CD4-positive, alpha-beta T cell treated with Interleukin-6 for 4 hours (primary cell): ENCODE results near the gene LGSN.
"Not testable (repeated sequence)": the region's sequence is repeated elsewhere in the genome, so short reads cannot be mapped to it uniquely, and the experiment has no call there.

Experiments
- DNase-seq: peaks from one replicate; pipeline ENCODE4 v3.0.0-alpha.2; 2020; ENCODE audit warnings: mixed read lengths

The LGSN gene

GRCh38 chr6:63303476-63303875, 16.3 kb downstream of the LGSN start:
- no peak for DNase-seq

GRCh38 chr6:63299667-63300066, 20.1 kb downstream of the LGSN start:
- no peak for DNase-seq

GRCh38 chr6:63295553-63296194, 24.1 kb downstream of the LGSN start:
- no peak for DNase-seq

DNA sequence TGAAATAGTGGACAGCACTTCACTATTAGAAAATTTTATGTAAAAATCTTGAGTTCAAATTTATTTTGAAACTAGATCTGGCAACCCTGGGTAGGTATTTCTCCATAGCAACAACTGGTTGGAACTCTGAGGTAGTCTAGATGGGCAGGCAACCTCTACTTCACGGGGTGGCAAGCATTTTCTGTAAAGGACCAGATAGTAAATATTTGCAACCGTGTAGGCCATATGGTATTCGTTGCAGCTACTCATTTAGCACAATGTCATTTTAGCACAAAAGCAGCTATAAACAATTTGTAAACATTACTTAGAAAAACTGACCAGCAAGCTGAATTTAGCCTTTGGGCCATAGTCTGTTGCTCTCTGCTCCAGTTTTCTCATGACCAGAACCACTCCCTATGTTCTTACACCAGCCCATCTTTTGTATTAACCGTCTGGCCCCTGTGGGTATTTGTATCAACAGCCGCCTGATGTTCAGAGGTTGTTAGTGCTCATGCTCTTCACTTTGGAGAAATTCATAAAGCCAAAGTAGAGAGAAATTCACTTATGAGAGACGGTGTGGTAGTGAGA, 29.2 kb downstream of the LGSN start:
- no peak for DNase-seq

- no peak for DNase-seq
Observed at GRCh38 chr6:63289269-63289872, 30.4 kb downstream of the LGSN start.

GRCh38 chr6:63280639-63281180, 39.1 kb downstream of the LGSN start:
- DNase-seq, result no peak

DNA sequence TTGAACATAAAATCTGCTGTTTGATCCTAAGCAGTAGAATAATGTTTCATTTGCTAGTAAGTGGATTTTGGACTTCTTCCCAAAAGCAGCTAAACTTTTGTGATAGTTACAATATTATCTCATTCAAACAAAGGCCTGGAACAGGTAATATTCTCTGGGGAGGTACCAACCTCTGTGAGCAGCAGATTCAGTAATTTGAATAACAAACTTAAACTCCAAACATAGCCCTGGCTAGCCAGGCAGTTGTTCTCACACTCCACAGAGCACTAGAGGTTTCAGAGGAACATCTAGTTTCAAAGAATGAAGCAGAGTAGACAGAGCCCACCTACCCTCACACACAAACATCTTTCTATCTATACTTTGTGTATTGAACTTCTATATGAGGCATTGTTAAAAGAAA, 40.9 kb downstream of the LGSN start:
- no peak for DNase-seq

GRCh38 chr6:63275953-63276352, 43.8 kb downstream of the LGSN start:
- no peak for DNase-seq

DNA sequence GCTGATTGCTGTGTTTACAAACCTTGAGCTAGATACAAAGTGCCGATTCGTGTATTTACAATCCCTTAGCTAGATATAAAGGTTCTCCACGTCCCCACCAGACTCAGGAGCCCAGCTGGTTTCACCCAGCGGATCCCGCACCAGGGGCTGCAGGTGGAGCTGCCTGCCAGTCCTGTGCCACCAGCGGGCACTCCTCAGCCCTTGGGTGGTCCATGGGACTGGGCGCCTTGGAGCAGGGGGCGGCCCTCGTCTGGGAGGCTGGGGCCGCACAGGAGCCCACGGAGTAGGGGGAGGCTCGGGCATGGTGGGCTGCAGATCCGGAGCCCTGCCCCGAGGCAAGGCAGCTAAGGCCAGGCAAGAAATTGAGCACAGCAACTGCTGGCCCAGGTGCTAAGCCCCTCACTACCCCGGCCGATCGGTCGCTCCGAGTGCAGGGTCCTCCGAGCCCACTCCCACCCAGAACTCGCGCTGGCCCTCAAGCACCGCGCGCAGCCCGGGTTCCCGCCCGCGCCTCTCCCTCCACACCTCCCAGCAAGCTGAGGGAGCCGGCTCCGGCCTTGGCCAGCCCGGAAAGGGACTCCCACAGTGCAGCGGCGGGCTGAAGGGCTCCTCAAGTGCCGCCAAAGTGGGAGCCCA, 44.9 kb downstream of the LGSN start:
- not testable (repeated sequence) for DNase-seq

DNA sequence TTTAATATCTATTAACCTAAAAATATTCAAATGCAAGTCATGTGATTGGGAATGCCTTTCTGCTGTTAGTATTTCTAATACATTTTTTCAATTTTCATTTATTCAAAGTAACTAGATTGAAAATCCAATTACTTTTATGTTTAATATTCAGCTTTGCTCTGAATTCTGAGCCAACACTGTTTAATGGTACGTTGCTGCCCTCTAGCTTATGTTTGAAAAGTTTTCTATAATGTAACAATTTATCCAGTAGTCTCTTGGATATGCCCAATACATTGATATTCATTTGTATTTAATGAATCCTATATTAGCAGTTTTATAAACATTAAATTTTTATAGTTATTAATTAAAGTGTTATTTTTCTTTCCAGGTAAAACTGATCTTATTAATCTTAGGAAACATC, 47.4 kb downstream of the LGSN start:
- no peak for DNase-seq

GRCh38 chr6:63269470-63269869, 50.3 kb downstream of the LGSN start:
- no peak for DNase-seq

GRCh38 chr6:63268574-63268973, 51.2 kb downstream of the LGSN start:
- no peak for DNase-seq

- DNase-seq, result no peak
Observed at GRCh38 chr6:63267828-63268227, 52.0 kb downstream of the LGSN start.

DNA sequence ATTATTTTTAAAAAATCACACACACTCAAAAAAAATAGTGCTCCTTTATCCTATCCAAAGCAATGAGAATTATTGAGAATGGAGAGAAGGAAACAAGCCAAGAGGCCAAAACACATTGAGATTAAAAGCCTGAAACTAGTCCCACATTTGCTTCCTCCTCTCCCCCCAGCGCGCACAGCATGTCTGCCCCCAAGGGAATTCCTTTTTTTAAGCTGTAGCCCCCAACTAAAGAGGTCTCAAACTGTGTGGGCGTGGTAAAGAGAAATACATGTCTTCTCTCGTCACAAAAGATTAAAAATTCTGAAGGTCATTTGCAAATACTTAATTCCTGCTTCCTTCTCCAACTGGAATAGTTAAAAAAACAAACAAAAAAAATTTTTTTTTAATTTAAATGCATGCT, 52.7 kb downstream of the LGSN start:
- DNase-seq, result no peak

GRCh38 chr6:63263444-63263843, 56.3 kb downstream of the LGSN start:
- no peak for DNase-seq

- no peak for DNase-seq
Observed at GRCh38 chr6:63261820-63262219, 58.0 kb downstream of the LGSN start.

DNA sequence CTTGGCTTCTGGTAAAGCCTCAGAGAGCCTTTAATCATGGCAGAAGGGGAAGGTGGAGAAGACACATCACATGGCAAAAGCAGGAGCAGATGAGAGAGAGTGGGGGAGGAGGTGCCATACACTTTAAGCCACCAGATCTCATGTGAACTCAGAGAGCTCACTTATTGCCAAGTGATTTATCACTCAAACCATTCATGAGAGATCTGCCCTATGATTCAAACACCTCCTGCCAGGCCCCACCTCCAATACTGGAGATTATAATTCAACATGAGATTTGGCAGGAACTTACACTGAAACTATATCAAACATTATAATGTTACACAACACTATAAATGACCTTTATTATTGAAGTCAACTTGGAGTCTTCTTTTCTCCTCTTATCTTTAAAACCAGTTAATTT, 60.6 kb downstream of the LGSN start:
- no peak for DNase-seq

- no peak for DNase-seq
Observed at GRCh38 chr6:63249875-63250482, 69.8 kb downstream of the LGSN start.

- no peak for DNase-seq
Observed at GRCh38 chr6:63246581-63246980, 73.2 kb downstream of the LGSN start.

DNA sequence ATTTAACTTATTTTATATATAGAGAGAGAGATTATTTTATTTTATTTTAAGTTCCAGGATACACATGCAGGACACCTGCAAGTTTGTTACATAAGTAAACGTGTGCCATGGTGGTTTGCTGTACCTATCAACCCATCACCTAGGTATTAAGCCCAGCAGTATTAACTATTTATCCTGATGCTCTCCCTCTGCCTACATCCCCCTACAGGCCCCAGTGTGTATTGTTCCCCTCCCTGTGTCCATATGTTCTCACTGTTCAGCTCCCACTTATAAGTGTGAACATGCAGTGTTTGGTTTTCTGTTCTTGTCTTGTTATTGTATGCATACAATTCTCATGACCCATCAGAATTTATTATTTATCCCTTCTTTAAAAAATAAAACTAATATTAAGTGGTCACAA, 73.9 kb downstream of the LGSN start:
- DNase-seq, result no peak

DNA sequence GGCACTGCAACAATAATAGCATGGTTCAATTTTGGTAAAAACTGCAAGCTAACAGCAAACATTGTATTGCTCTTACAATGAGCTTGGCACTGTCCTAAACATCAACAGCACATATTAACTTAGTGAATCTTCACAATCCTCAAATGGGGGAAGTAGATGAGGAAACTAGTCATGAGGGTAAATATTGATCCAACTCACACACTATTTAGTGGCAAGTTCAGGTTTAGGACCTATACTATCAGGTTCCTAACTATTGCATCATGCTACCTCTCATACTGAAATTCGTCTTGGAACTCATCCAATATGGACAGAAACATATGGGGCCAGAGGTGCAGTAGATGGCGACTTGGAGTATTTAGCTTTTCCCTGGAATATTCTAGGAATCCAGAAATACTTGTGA, 74.4 kb downstream of the LGSN start:
- DNase-seq, result no peak

DNA sequence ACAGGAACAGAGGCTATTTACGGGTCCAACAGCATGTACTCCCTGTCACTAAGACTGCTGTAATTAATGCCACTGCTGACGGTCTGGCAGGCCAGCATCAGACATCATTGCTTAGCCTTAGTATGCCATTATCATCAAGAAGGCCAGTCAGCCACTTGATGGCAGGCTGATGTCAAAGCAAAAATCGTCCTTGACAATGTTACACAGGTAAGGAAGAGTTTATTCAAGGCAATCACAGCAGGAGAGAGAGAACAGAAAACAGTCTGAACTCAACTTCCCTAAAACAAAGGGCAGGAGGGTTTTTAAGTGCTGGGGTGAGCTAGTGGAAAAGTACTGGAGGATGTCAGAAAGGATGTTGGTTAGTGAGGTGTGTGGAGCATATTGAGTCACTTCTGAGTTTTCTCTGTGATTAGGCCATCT, 83.4 kb downstream of the LGSN start:
- DNase-seq, result no peak

DNA sequence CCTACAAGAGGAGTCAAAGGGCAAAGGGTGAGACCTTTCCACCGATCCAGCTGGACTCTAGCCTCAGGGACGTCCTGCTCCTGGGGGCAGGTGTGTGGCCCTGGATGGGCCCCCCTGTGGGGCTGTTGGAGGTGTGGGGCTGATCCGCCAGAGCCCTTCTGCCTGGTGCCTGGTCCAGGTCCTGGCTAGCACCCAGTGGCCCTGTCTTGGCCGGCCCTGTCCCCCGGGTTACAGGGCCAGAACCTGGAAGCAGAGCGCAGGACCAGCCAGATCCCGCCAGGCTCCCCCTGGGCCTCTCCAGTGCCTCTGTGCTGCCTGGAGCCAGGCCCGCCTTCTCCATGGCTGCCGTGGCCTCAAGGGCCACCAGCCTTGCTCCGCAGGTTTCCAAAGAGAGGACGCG, 89.3 kb downstream of the LGSN start:
- not testable (repeated sequence) for DNase-seq
